Measurements from ENCODE around the gene MERTK.

DNA sequence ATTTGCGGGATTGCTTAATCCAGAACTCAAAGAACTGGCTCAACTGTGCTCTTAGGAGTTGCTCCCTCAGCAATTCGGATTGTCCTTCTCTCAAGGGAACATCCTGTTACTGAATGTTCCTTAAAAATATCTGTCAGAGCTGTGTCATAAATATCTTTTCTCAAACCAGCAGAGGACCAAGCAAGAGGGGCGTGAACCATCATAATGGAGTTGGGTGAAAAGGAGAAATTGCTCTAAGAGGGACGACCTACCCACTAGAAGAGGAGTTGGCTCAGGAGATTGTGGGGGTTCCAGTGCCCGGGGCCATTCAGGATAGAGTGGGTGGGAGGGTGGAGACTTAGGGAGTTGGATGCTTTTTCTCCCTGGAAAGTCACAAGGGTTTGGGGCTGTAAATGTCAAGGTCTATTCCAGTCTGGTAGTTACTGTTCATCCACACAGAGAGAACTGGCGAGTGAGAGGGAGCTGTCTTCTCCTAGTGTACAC lies 59.5 kb downstream of the MERTK start:
- TF ChIP-seq, protein P1, sequence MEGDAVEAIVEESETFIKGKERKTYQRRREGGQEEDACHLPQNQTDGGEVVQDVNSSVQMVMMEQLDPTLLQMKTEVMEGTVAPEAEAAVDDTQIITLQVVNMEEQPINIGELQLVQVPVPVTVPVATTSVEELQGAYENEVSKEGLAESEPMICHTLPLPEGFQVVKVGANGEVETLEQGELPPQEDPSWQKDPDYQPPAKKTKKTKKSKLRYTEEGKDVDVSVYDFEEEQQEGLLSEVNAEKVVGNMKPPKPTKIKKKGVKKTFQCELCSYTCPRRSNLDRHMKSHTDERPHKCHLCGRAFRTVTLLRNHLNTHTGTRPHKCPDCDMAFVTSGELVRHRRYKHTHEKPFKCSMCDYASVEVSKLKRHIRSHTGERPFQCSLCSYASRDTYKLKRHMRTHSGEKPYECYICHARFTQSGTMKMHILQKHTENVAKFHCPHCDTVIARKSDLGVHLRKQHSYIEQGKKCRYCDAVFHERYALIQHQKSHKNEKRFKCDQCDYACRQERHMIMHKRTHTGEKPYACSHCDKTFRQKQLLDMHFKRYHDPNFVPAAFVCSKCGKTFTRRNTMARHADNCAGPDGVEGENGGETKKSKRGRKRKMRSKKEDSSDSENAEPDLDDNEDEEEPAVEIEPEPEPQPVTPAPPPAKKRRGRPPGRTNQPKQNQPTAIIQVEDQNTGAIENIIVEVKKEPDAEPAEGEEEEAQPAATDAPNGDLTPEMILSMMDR (IDR thresholded peaks at IDR 0.05), result no peak
- no peak for TF ChIP-seq POLR2A (IDR thresholded peaks at IDR 0.05)
